ENCODE measurements around the gene ATAD2B.

ATAD2B gene

GRCh38 chr2:23836505-23836904 lies 90.4 kb downstream of the ATAD2B start:
- TF ChIP-seq, protein P1, sequence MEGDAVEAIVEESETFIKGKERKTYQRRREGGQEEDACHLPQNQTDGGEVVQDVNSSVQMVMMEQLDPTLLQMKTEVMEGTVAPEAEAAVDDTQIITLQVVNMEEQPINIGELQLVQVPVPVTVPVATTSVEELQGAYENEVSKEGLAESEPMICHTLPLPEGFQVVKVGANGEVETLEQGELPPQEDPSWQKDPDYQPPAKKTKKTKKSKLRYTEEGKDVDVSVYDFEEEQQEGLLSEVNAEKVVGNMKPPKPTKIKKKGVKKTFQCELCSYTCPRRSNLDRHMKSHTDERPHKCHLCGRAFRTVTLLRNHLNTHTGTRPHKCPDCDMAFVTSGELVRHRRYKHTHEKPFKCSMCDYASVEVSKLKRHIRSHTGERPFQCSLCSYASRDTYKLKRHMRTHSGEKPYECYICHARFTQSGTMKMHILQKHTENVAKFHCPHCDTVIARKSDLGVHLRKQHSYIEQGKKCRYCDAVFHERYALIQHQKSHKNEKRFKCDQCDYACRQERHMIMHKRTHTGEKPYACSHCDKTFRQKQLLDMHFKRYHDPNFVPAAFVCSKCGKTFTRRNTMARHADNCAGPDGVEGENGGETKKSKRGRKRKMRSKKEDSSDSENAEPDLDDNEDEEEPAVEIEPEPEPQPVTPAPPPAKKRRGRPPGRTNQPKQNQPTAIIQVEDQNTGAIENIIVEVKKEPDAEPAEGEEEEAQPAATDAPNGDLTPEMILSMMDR (IDR thresholded peaks at IDR 0.05): no peak
- H3K4me1 ChIP-seq (ENCODE audit: control insufficient read depth in 1 of 2, insufficient read depth in 1 of 2, low read depth in 1 of 2, low read length in 1 of 2): no peaks in the 10 kb centered on the region
- H3K9me3 ChIP-seq: no peaks in the 10 kb centered on the region
- H3K4me3 ChIP-seq (ENCODE audit: low read depth in 1 of 2, low read length in 1 of 2): no peak overlapping the region
- no peaks in the 10 kb centered on the region for H3K27me3 ChIP-seq
- H3K36me3 ChIP-seq: peaks cover 12% of the 10 kb centered on the region
- H3K27ac ChIP-seq: no peak overlapping the region

DNA sequence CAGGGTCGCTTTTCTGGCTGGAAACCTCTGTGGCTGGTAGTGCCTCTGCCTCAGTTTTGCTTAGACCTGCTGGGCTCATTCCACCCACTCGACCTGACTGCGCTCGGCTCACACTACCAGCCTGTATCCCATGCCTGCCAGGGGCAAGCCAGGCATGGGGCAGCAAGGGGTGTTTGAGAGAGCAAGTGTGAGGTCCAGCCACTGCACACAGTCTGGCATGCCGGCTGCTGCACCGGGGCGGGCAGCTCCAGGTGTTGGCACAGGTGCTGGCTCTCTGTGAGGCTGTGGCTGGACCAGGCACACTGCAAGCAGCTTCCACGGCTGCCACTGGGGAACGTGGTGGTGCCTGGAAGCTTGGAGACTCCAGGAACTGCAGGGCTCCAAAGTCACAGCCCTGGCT lies 90.9 kb downstream of the ATAD2B start:
- no peaks in the 10 kb centered on the region for H3K4me1 ChIP-seq (ENCODE audit: control insufficient read depth in 1 of 2, insufficient read depth in 1 of 2, low read depth in 1 of 2, low read length in 1 of 2)

DNA sequence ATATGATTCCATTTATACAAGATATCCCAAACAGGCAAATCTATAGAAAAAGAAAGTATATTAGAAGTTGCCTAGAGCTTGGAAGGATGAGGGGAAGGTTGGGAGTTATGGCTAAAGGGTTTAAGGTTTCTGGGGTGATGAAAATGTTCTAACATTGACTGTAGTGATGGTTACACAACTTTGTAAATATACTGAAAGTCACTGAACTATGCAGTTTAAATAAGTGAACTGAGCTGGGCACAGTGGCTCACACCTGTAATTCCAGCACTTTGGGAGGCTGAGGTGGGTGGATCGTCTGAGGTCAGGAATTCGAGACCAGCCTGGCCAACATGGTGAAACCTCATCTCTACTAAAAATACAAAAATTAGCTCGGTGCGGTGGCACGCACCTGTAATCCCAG lies 91.5 kb downstream of the ATAD2B start:
- no peak overlapping the region for H3K4me3 ChIP-seq (ENCODE audit: low read depth in 1 of 2, low read length in 1 of 2)
- H3K27me3 ChIP-seq: no peaks in the 10 kb centered on the region
- H3K9me3 ChIP-seq: no peaks in the 10 kb centered on the region
- no peak overlapping the region for H3K27ac ChIP-seq
- H3K36me3 ChIP-seq: peaks cover 12% of the 10 kb centered on the region
- no peaks in the 10 kb centered on the region for H3K4me1 ChIP-seq (ENCODE audit: control insufficient read depth in 1 of 2, insufficient read depth in 1 of 2, low read depth in 1 of 2, low read length in 1 of 2)
- TF ChIP-seq, protein P1 (IDR thresholded peaks at IDR 0.05): no peak

More for the DNA sequence above, 90.9 kb downstream of the ATAD2B start:
- Histone ChIP-seq H3K27ac (no peak overlapping the region), H3K36me3 (peaks cover 12% of the 10 kb centered on the region), H3K9me3 (no peaks in the 10 kb centered on the region), H3K4me3 (ENCODE audit: low read depth in 1 of 2, low read length in 1 of 2) (no peak overlapping the region), H3K27me3 (no peaks in the 10 kb centered on the region)
- TF ChIP-seq, protein P1 (IDR thresholded peaks at IDR 0.05): no peak

DNA sequence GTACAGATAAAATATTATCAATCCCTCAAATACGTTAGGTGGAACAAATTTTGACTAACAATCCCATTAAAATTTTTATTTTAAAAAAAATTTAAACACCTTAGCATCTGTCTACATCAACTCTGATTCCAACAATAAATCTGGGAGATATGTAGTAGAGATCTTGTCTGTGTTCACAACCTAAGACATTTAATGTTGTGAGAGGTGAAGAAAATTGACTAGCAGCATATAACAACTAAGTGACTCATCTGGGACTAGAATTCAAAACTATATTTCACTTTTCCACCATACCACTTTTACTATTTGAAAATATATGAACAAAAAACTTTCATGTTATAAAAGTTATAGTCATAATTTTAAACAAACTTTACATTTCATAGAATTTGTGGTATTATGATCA lies 97.9 kb downstream of the ATAD2B start:
- Histone ChIP-seq H3K27ac (no peak overlapping the region), H3K36me3 (peaks cover 7% of the 10 kb centered on the region), H3K27me3 (no peaks in the 10 kb centered on the region), H3K4me3 (ENCODE audit: low read depth in 1 of 2, low read length in 1 of 2) (no peak overlapping the region), H3K9me3 (no peaks in the 10 kb centered on the region), H3K4me1 (ENCODE audit: control insufficient read depth in 1 of 2, insufficient read depth in 1 of 2, low read depth in 1 of 2, low read length in 1 of 2) (peaks cover 0 to 4% of the 10 kb centered on the region in 2 experiments)
- TF ChIP-seq, protein P1 (IDR thresholded peaks at IDR 0.05): no peak

- Histone ChIP-seq H3K27ac (no peak overlapping the region), H3K27me3 (no peaks in the 10 kb centered on the region), H3K4me1 (ENCODE audit: control insufficient read depth in 1 of 2, insufficient read depth in 1 of 2, low read depth in 1 of 2, low read length in 1 of 2) (peaks cover 0 to 4% of the 10 kb centered on the region in 2 experiments), H3K4me3 (ENCODE audit: low read depth in 1 of 2, low read length in 1 of 2) (no peak overlapping the region), H3K9me3 (no peaks in the 10 kb centered on the region), H3K36me3 (peaks cover 7% of the 10 kb centered on the region)
- TF ChIP-seq, protein P1 (IDR thresholded peaks at IDR 0.05): no peak
These were observed 98.5 kb downstream of the ATAD2B start for GRCh38 chr2:23828256-23828980.

All from neutrophil (primary cell).